OCI-LY3 (cell line): ENCODE data around the gene NDC1.

Experiments
- H2AFZ ChIP-seq: fragments of 200-600, 300-600 bp; shearing (Covaris generic); 2 replicates; pipeline ENCODE4 v1.6.0; 2014; ENCODE audit warnings: antibody characterized with exemption, low read depth, low read length
- H3K27ac ChIP-seq: fragments of 200-600, 300-600 bp; sonication (generic); 2 replicates; pipeline ENCODE4 v1.5.1; 2014; ENCODE audit warnings: mild to moderate bottlenecking, low read length, moderate library complexity, mixed read lengths
- H3K27me3 ChIP-seq: fragments of 200-600, 300-600 bp; sonication (generic); 2 replicates; pipeline ENCODE4 v1.6.1; 2014; ENCODE audit warnings: low read depth, low read length, mixed read lengths
- H3K36me3 ChIP-seq: fragments of 200-600, 300-600 bp; sonication (generic); replicated peaks from 2 replicates; pipeline ENCODE3; 2014; ENCODE audit warnings: low read depth, low read length, mixed read lengths
- H3K4me1 ChIP-seq: fragments of 300-600, 200-600 bp; sonication (generic); 2 replicates; pipeline ENCODE4 v1.6.1; 2014; ENCODE audit warnings: low read length, mixed read lengths
- H3K4me2 ChIP-seq: fragments of 200-600, 300-600 bp; sonication (generic); 2 replicates; pipeline ENCODE4 v1.6.1; 2014; ENCODE audit warnings: low read length, mixed read lengths
- H3K4me3 ChIP-seq: fragments of 300-600, 200-600 bp; sonication (generic); 2 replicates; pipeline ENCODE4 v1.5.1; 2014; ENCODE audit warnings: antibody characterized with exemption, mild to moderate bottlenecking, low read length, moderate library complexity
- H3K79me2 ChIP-seq: fragments of 300-600, 200-600 bp; shearing (Covaris generic); 2 replicates; pipeline ENCODE4 v1.6.1; 2014; ENCODE audit warnings: mild to moderate bottlenecking, low read length, mixed read lengths
- H3K9ac ChIP-seq: fragments of 300-600, 200-600 bp; shearing (Covaris generic); 2 replicates; pipeline ENCODE4 v1.6.0; 2014; ENCODE audit warnings: mild to moderate bottlenecking, low read length, moderate library complexity
- H3K9me3 ChIP-seq: fragments of 200-600, 300-600 bp; shearing (Covaris generic); 2 replicates; pipeline ENCODE4 v1.6.1; 2014; ENCODE audit warnings: low read length, mixed read lengths; ENCODE audit not compliant: insufficient read depth
- H4K20me1 ChIP-seq: fragments of 200-600, 300-600 bp; sonication (generic); 2 replicates; pipeline ENCODE4 v1.6.1; 2016; ENCODE audit warnings: low read length, mixed read lengths; ENCODE audit not compliant: insufficient read depth
- CTCF ChIP-seq: fragments of 200-600, 300-600 bp; sonication (generic); IDR thresholded peaks from 2 replicates; pipeline ENCODE4 v1.5.1; 2014; ENCODE audit warnings: antibody characterized with exemption, low read length, low read depth
- EZH2phosphoT487 ChIP-seq: fragments of 200-600 bp; shearing (Covaris generic); IDR thresholded peaks from 2 replicates; pipeline ENCODE4 v1.6.1; 2018; ENCODE audit warnings: antibody characterized with exemption, mixed run types, low read depth

The NDC1 gene

GRCh38 chr1:53766831-53767405 lies 71.2 kb downstream of the NDC1 start:
- no peak overlapping the region for H2AFZ ChIP-seq
- H3K79me2 ChIP-seq: no peaks in the 10 kb centered on the region
- no peak overlapping the region for H3K4me2 ChIP-seq
- no peak overlapping the region for H3K4me3 ChIP-seq
- no peaks in the 10 kb centered on the region for H3K9me3 ChIP-seq
- no peak overlapping the region for H3K9ac ChIP-seq
- H3K36me3 ChIP-seq: peaks cover 19% of the 10 kb centered on the region
- H4K20me1 ChIP-seq: no peaks in the 10 kb centered on the region
- no peaks in the 10 kb centered on the region for H3K27me3 ChIP-seq
- no peak overlapping the region for H3K27ac ChIP-seq
- TF ChIP-seq EZH2phosphoT487 (no peak), CTCF (no peak)
- no peaks in the 10 kb centered on the region for H3K4me1 ChIP-seq

GRCh38 chr1:53766194-53766742 lies 71.8 kb downstream of the NDC1 start:
- H3K79me2 ChIP-seq: no peaks in the 10 kb centered on the region
- H3K4me3 ChIP-seq: no peak overlapping the region
- no peak overlapping the region for H3K4me2 ChIP-seq
- TF ChIP-seq CTCF (no peak), EZH2phosphoT487 (no peak)
- H3K27ac ChIP-seq: no peak overlapping the region
- H2AFZ ChIP-seq: no peak overlapping the region
- H3K4me1 ChIP-seq: no peaks in the 10 kb centered on the region
- peaks cover 19% of the 10 kb centered on the region for H3K36me3 ChIP-seq
- H3K9ac ChIP-seq: no peak overlapping the region
- no peaks in the 10 kb centered on the region for H4K20me1 ChIP-seq
- H3K9me3 ChIP-seq: no peaks in the 10 kb centered on the region
- no peaks in the 10 kb centered on the region for H3K27me3 ChIP-seq

- Histone ChIP-seq H3K9ac (no peak overlapping the region), H3K9me3 (no peaks in the 10 kb centered on the region), H4K20me1 (no peaks in the 10 kb centered on the region), H3K27me3 (no peaks in the 10 kb centered on the region), H3K36me3 (peaks cover 19% of the 10 kb centered on the region), H3K4me2 (no peak overlapping the region), H2AFZ (no peak overlapping the region), H3K79me2 (no peaks in the 10 kb centered on the region), H3K4me1 (no peaks in the 10 kb centered on the region), H3K4me3 (no peak overlapping the region), H3K27ac (no peak overlapping the region)
- TF ChIP-seq CTCF: no peak
- TF ChIP-seq EZH2phosphoT487: no peak
Observed at GRCh38 chr1:53765657-53766056, 72.4 kb downstream of the NDC1 start.

- no peak for TF ChIP-seq EZH2phosphoT487
- no peak for TF ChIP-seq CTCF
- H3K36me3 ChIP-seq: peaks cover 17% of the 10 kb centered on the region
- no peaks in the 10 kb centered on the region for H4K20me1 ChIP-seq
Observed at GRCh38 chr1:53763911-53764310, 74.2 kb downstream of the NDC1 start.

More at GRCh38 chr1:53763911-53764310, 74.2 kb downstream of the NDC1 start:
- Histone ChIP-seq H3K27me3 (no peaks in the 10 kb centered on the region), H3K9ac (no peak overlapping the region), H3K9me3 (no peaks in the 10 kb centered on the region), H3K4me2 (no peak overlapping the region), H2AFZ (no peak overlapping the region), H3K4me3 (no peak overlapping the region), H3K4me1 (no peaks in the 10 kb centered on the region), H3K79me2 (no peaks in the 10 kb centered on the region), H3K27ac (no peak overlapping the region)
